Parathyroid adenoma (tissue), 2 donors: ENCODE measurements around the gene SHISA2.
"Not testable (repeated sequence)": the region's sequence is repeated elsewhere in the genome, so short reads cannot be mapped to it uniquely, and the experiment has no call there.

Experiments
- H2AFZ ChIP-seq: fragments of 300-600 bp; sonication (generic); one replicate; pipeline ENCODE4 v1.7.0; 2017; ENCODE audit warnings: antibody characterized with exemption, mild to moderate bottlenecking
- H3K27ac ChIP-seq: fragments of 300-600 bp; sonication (generic); one replicate; pipeline ENCODE4 v1.7.0; 2017
- H3K27me3 ChIP-seq: fragments of 300-600 bp; sonication (generic); one replicate; pipeline ENCODE4 v1.7.0; 2017; ENCODE audit warnings: low read length; ENCODE audit not compliant: control insufficient read depth, insufficient read depth
- H3K36me3 ChIP-seq: fragments of 300-600 bp; sonication (generic); one replicate; pipeline ENCODE4 v1.7.0; 2017; ENCODE audit warnings: low read length; ENCODE audit not compliant: control insufficient read depth, insufficient read depth
- H3K4me1 ChIP-seq: fragments of 300-600 bp; sonication (generic); one replicate; pipeline ENCODE4 v1.7.0; 2017; ENCODE audit warnings: control low read depth
- H3K4me2 ChIP-seq: fragments of 300-600 bp; sonication (generic); one replicate; pipeline ENCODE4 v1.7.0; 2017; ENCODE audit warnings: low read length
- H3K4me3 ChIP-seq: fragments of 300-600 bp; sonication (generic); one replicate; pipeline ENCODE4 v1.7.0; 2017; ENCODE audit warnings: low read depth, low read length
- H3K79me2 ChIP-seq: fragments of 300-600 bp; sonication (generic); one replicate; pipeline ENCODE4 v1.7.0; 2017; ENCODE audit warnings: control low read depth
- H3K9ac ChIP-seq: fragments of 300-600 bp; sonication (generic); one replicate; pipeline ENCODE4 v1.7.0; 2017; ENCODE audit warnings: mild to moderate bottlenecking
- H3K9me3 ChIP-seq: fragments of 300-600 bp; sonication (generic); one replicate; pipeline ENCODE4 v1.7.0; 2017; ENCODE audit warnings: low read length; ENCODE audit not compliant: control insufficient read depth
- TF ChIP-seq, protein P1 (sequence below): fragments of 300-600 bp; sonication (generic); IDR thresholded peaks from one replicate; pipeline ENCODE4 v1.7.0; 2017; ENCODE audit warnings: antibody characterized with exemption, mild to moderate bottlenecking
- donor health status: primary hyperparathyroidism.

Gene SHISA2

DNA sequence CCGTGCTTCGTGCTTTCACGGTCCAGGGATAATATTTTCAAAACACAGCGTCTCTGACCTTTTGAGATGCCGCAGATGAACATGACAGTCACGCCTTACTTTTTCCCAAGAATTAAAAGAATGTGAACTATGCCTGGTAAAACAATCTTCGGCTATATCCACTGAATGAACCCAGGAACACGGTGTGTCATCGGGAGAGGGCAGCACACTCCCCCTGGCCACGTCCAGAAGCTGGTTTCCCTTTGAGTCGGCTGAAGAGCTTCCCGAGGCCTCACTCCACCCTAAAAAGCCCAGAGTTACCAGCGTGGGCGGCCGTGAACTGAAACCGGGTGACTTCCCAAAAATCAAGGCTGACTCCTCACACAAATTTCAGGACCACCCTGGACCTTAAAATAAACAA lies 22.9 kb upstream of the SHISA2 start:
- no peaks in the 10 kb centered on the region for H3K9me3 ChIP-seq
- no peaks in the 10 kb centered on the region for H3K79me2 ChIP-seq
- peak overlapping the region; percentile 35 for H3K4me2 ChIP-seq
- peak overlapping the region; percentile 27 for H3K4me3 ChIP-seq
- no peaks in the 10 kb centered on the region for H3K36me3 ChIP-seq
- TF ChIP-seq, protein P1, sequence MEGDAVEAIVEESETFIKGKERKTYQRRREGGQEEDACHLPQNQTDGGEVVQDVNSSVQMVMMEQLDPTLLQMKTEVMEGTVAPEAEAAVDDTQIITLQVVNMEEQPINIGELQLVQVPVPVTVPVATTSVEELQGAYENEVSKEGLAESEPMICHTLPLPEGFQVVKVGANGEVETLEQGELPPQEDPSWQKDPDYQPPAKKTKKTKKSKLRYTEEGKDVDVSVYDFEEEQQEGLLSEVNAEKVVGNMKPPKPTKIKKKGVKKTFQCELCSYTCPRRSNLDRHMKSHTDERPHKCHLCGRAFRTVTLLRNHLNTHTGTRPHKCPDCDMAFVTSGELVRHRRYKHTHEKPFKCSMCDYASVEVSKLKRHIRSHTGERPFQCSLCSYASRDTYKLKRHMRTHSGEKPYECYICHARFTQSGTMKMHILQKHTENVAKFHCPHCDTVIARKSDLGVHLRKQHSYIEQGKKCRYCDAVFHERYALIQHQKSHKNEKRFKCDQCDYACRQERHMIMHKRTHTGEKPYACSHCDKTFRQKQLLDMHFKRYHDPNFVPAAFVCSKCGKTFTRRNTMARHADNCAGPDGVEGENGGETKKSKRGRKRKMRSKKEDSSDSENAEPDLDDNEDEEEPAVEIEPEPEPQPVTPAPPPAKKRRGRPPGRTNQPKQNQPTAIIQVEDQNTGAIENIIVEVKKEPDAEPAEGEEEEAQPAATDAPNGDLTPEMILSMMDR: no peak
- no peak overlapping the region for H3K27ac ChIP-seq
- H3K4me1 ChIP-seq: no peaks in the 10 kb centered on the region
- no peaks in the 10 kb centered on the region for H3K27me3 ChIP-seq
- H2AFZ ChIP-seq: no peak overlapping the region
- no peak overlapping the region for H3K9ac ChIP-seq

DNA sequence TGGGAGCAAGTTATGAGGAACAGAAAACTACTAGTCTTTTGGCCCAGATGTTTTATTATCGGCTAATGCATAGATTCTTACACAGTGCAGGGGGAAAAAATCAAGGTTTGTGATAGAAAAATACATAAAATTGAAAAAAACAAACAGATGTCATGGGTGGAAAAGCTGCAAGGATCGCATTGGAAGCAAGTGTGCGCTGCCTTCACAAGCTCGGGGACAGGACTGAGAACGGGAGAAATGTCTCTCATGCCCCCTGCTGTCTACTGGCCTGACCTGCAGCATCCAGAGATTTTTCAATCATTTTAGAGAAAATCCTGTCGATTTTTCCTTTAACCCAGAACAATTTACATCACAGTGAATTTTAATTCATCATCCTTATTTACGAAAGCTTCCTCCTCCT lies 20.5 kb upstream of the SHISA2 start:
- H3K9ac ChIP-seq, H3K9me3 ChIP-seq, H3K4me2 ChIP-seq, H3K36me3 ChIP-seq, H3K79me2 ChIP-seq, H2AFZ ChIP-seq, H3K4me1 ChIP-seq, H3K27ac ChIP-seq, H3K27me3 ChIP-seq, H3K4me3 ChIP-seq: not testable (repeated sequence)

DNA sequence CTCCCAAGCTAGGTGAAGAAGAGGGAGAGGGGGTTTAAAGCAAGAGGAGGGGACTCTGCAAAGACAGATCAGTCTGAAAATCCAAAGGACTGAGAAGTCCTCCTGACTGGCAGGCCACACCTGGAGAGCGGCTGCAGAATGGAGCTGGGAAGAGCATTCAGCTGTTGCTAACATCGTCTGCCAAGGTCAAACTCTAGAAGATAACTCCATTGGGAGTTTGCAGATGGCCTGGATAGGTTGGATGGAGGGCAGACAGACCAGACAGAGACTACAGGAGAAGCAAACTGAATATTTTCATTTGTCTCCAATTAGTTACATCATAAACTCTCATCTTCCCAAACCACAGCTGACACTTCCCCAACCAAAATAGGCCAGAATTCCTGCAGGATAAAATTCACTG lies 19.9 kb upstream of the SHISA2 start:
- Histone ChIP-seq H3K79me2 (no peaks in the 10 kb centered on the region), H2AFZ (no peak overlapping the region), H3K9ac (no peak overlapping the region), H3K9me3 (no peaks in the 10 kb centered on the region), H3K36me3 (no peaks in the 10 kb centered on the region), H3K27me3 (no peaks in the 10 kb centered on the region), H3K4me3 (no peak overlapping the region), H3K4me2 (no peak overlapping the region), H3K27ac (no peak overlapping the region), H3K4me1 (no peaks in the 10 kb centered on the region)
- TF ChIP-seq, protein P1: no peak

DNA sequence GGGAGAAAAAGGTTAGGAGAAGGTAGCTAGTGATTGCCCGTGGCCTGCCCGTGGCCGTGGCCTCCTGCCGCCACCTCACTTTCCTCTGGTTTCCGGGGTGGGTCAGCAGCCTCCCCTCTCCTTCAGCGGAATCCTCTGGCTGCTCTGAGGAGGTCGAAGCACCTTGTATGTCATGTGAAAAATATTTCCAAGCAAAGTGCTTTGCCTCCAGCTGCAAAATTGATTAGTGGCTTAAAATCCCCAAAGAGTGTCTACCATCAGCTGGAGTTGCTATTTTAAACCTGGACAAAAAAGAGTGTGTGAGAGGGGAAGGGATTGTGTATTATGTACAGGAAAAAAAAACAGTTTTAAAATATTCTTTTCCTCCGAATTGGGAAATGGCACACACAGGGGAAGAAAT lies 17.8 kb upstream of the SHISA2 start:
- not testable (repeated sequence) for H3K27me3 ChIP-seq, H3K27ac ChIP-seq, H3K79me2 ChIP-seq, H2AFZ ChIP-seq, H3K4me1 ChIP-seq, H3K4me3 ChIP-seq, H3K9me3 ChIP-seq, H3K9ac ChIP-seq, H3K4me2 ChIP-seq, H3K36me3 ChIP-seq

DNA sequence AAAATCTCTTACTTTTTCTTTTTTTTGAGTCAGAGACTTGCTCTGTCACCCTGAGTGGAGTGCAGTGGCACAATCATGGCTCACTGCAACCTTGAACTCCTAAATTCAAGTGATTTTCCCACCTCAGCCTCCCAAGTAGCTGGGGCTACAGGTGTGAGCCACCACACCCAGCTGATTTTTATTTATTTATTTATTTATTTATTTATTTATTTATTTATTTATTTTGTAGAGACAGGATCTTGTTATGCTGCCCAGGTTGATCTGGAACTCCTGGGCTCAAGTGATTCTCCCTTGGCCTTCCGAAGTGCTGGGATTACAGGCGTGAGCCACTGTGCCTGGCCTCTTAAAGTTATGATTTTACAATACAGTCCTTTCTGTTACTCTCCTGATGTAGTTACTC lies 16.6 kb upstream of the SHISA2 start:
- not testable (repeated sequence) for H3K79me2 ChIP-seq, H3K4me2 ChIP-seq, H3K27me3 ChIP-seq, H3K4me3 ChIP-seq, H3K9ac ChIP-seq, H3K9me3 ChIP-seq, H2AFZ ChIP-seq, H3K4me1 ChIP-seq, H3K27ac ChIP-seq, H3K36me3 ChIP-seq

DNA sequence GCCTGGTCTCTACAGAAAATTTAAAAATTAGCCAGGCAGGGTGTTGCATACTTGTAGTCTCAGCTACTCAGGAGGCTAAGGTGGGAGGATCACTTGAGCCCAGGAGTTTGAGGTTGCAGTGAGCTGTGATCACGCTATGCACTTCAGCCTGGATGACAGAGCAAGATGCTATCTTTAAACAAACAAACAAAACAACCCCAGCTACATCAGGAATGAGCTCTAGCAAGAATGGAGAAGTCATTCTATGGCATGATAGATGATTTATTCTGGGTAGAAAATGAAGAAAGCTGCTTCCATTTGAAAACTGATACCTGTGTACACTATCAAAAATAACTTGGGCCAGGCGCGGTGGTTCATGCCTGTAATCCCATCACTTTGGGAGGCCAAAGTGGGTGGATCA lies 15.8 kb upstream of the SHISA2 start:
- Histone ChIP-seq H3K27ac (no peak overlapping the region), H3K9me3 (no peaks in the 10 kb centered on the region), H3K36me3 (no peaks in the 10 kb centered on the region), H3K4me3 (no peak overlapping the region), H3K4me1 (no peaks in the 10 kb centered on the region), H3K4me2 (no peak overlapping the region), H3K9ac (no peak overlapping the region), H2AFZ (no peak overlapping the region), H3K27me3 (no peaks in the 10 kb centered on the region), H3K79me2 (no peaks in the 10 kb centered on the region)
- TF ChIP-seq, protein P1: no peak

DNA sequence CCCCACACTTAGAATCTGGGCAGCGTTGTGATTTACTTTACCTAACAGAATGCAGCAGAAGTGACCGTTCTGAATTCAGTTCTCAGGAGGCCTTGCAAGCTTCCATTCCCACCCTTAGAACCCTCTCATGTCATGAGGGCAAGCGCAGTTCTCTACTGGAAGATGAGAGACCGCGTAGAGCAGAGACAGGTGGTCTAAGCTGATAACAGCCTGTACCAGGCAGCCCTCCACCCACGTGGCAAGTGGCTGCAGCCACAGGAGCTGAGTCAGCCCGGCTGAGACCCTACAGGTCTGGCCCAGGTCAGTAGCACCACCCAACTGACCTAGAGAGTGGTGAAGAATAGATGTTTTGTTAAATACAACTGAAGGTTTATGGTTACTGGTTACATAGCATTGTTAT lies 14.7 kb upstream of the SHISA2 start:
- not testable (repeated sequence) for H3K9ac ChIP-seq, H3K27me3 ChIP-seq, H3K4me2 ChIP-seq

More for the DNA sequence above, 14.7 kb upstream of the SHISA2 start:
- not testable (repeated sequence) for H3K79me2 ChIP-seq, H3K4me1 ChIP-seq, H3K9me3 ChIP-seq, H3K4me3 ChIP-seq, H2AFZ ChIP-seq, H3K36me3 ChIP-seq, H3K27ac ChIP-seq
